Measurements from ENCODE around the gene PHF21B. TPM values are rescaled to one million over a fixed set of nuclear protein-coding genes. Genes with fewer than 3 reads are reported as not detected.

PHF21B gene
- total RNA-seq, 2 experiments from 2014 or later = 0.92 to 1.1 TPM

GRCh38 chr22:45001653-45002052 is 8.2 kb downstream of the PHF21B start:
- intact Hi-C loops (cut with micrococcal nuclease) = no loop called here
- TF ChIP-seq CTCF (IDR thresholded peaks at IDR 0.05) = no peak
- POLR2A ChIA-PET = no interaction called here

GRCh38 chr22:45000330-45000729 is 9.5 kb downstream of the PHF21B start:
- Mint-ChIP-seq H3K4me1 (ENCODE audit: low read depth) (no peaks in the 10 kb centered on the region), H3K4me3 (no peak overlapping the region), H3K27ac (no peak overlapping the region), H3K27me3 (peaks cover 27% of the 10 kb centered on the region), H3K9me3 (no peaks in the 10 kb centered on the region), H3K36me3 (ENCODE audit: low read depth) (no peaks in the 10 kb centered on the region)
- TF ChIP-seq CTCF (IDR thresholded peaks at IDR 0.05) = no peak
- POLR2A ChIA-PET = no interaction called here
- ATAC-seq = no peak
- intact Hi-C loops (cut with micrococcal nuclease) = no loop called here
- DNase-seq = no peak
- CTCF ChIA-PET = no interaction called here

More at GRCh38 chr22:45001653-45002052, 8.2 kb downstream of the PHF21B start:
- no peak for DNase-seq
- CTCF ChIA-PET = no interaction called here
- H3K36me3 Mint-ChIP-seq (ENCODE audit: low read depth) = no peaks in the 10 kb centered on the region
- peaks cover 4% of the 10 kb centered on the region for H3K4me1 Mint-ChIP-seq (ENCODE audit: low read depth)
- no peak overlapping the region for H3K27ac Mint-ChIP-seq
- H3K4me3 Mint-ChIP-seq = no peak overlapping the region
- H3K9me3 Mint-ChIP-seq = no peaks in the 10 kb centered on the region
- H3K27me3 Mint-ChIP-seq = peaks cover 37% of the 10 kb centered on the region
- ATAC-seq = no peak

- no peaks in the 10 kb centered on the region for H3K4me1 Mint-ChIP-seq (ENCODE audit: low read depth)
- DNase-seq (no peak), ATAC-seq (no peak)
- no peak overlapping the region for H3K27ac Mint-ChIP-seq
- ChIA-PET POLR2A (no interaction called here), CTCF (no interaction called here)
- H3K27me3 Mint-ChIP-seq = peaks cover 22% of the 10 kb centered on the region
- TF ChIP-seq CTCF (IDR thresholded peaks at IDR 0.05) = no peak
- no peaks in the 10 kb centered on the region for H3K9me3 Mint-ChIP-seq
- intact Hi-C loops (cut with micrococcal nuclease) = no loop called here
- no peak overlapping the region for H3K4me3 Mint-ChIP-seq
- no peaks in the 10 kb centered on the region for H3K36me3 Mint-ChIP-seq (ENCODE audit: low read depth)
These were observed 10.1 kb downstream of the PHF21B start for GRCh38 chr22:44999687-45000086.

- H3K36me3 Mint-ChIP-seq (ENCODE audit: low read depth) = no peaks in the 10 kb centered on the region
- H3K27ac Mint-ChIP-seq = no peak overlapping the region
- H3K4me1 Mint-ChIP-seq (ENCODE audit: low read depth) = no peaks in the 10 kb centered on the region
- intact Hi-C loops (cut with micrococcal nuclease) = no loop called here
- POLR2A ChIA-PET = no interaction called here
- peaks cover 20% of the 10 kb centered on the region for H3K27me3 Mint-ChIP-seq
- no peaks in the 10 kb centered on the region for H3K9me3 Mint-ChIP-seq
- ATAC-seq (no peak), DNase-seq (no peak)
- no peak for TF ChIP-seq CTCF (IDR thresholded peaks at IDR 0.05)
- CTCF ChIA-PET = no interaction called here
- no peak overlapping the region for H3K4me3 Mint-ChIP-seq
These were observed 10.6 kb downstream of the PHF21B start for GRCh38 chr22:44999231-44999630.

- POLR2A ChIA-PET = no interaction called here
- Mint-ChIP-seq H3K4me1 (ENCODE audit: low read depth) (no peaks in the 10 kb centered on the region), H3K36me3 (ENCODE audit: low read depth) (no peaks in the 10 kb centered on the region), H3K9me3 (no peaks in the 10 kb centered on the region), H3K4me3 (no peak overlapping the region), H3K27me3 (peaks cover 12% of the 10 kb centered on the region), H3K27ac (no peak overlapping the region)
- no peak for DNase-seq
- no peak for TF ChIP-seq CTCF (IDR thresholded peaks at IDR 0.05)
- intact Hi-C loops (cut with micrococcal nuclease) = no loop called here
- ATAC-seq = no peak
- CTCF ChIA-PET = no interaction called here
These were observed 11.5 kb downstream of the PHF21B start for GRCh38 chr22:44998296-44998695.

Data from activated CD8-positive, alpha-beta T cell treated with anti-CD3 and anti-CD28 coated beads for 36 hours (primary cell).